Sciatic nerve (tissue), 2 donors: Measurements from ENCODE around the gene CFDP1. TPM values are rescaled to one million over a fixed set of nuclear protein-coding genes. Genes with fewer than 3 reads are reported as not detected.
"Not testable (repeated sequence)": the region's sequence is repeated elsewhere in the genome, so short reads cannot be mapped to it uniquely, and the experiment has no call there.

ENCODE experiments used
- ATAC-seq: fragments of 200-7000 bp; cut with Tn5 transposase; one replicate; pipeline ENCODE4 v1.9.1; 2020; ENCODE audit warnings: mild to moderate bottlenecking, moderate library complexity
- DNase-seq: peaks from one replicate; pipeline ENCODE4 v3.0.0-alpha.2; 2020; ENCODE audit warnings: low spot score
- intact Hi-C: fragments of 100-400 bp; cut with DNase I; formaldehyde crosslinking; loops from one replicate; pipeline ENCODE4 v1.14.2; 2022
- total RNA-seq: library from RNA; stranded (reverse); fragmentation: NEBNext Ultra II Directional; extraction: Animal tissue kit (Norgen Biotek cat#: 25700); gene quantifications from one replicate; pipeline ENCODE4 v1.2.1, GENCODE V29; 2021
- donor health status: DM: no; HTN: no; CAD: no.
- donor health status: DM: no; HTN: no; CAD: no.

The CFDP1 gene
- total RNA-seq, 1 donor from 2014 or later, result 73.7 TPM

- DNase-seq, result no peak
- intact Hi-C loops, result no loop called here
- no peak for ATAC-seq
These were observed 28.3 kb upstream of the CFDP1 start for GRCh38 chr16:75461575-75461974.

GRCh38 chr16:75460446-75460845, 27.1 kb upstream of the CFDP1 start:
- intact Hi-C loops, result no loop called here
- DNase-seq (no peak), ATAC-seq (no peak)

- intact Hi-C loops, result no loop called here
- DNase-seq, result no peak
- ATAC-seq, result no peak
These were observed 26.4 kb upstream of the CFDP1 start for GRCh38 chr16:75459691-75460090.

- ATAC-seq, result no peak
- no peak for DNase-seq
- intact Hi-C loops, result no loop called here
These were observed 25.1 kb upstream of the CFDP1 start for GRCh38 chr16:75458439-75458838.

GRCh38 chr16:75458029-75458428, 24.7 kb upstream of the CFDP1 start:
- ATAC-seq, result no peak
- no peak for DNase-seq
- intact Hi-C loops, result no loop called here

- intact Hi-C loops, result no loop called here
- no peak for DNase-seq
- ATAC-seq, result no peak
These were observed 24.2 kb upstream of the CFDP1 start for GRCh38 chr16:75457485-75458021.

GRCh38 chr16:75456971-75457370, 23.7 kb upstream of the CFDP1 start:
- intact Hi-C loops, result no loop called here
- ATAC-seq (no peak), DNase-seq (no peak)

GRCh38 chr16:75456486-75456885, 23.2 kb upstream of the CFDP1 start:
- ATAC-seq, intact Hi-C loops, DNase-seq: not testable (repeated sequence)

- ATAC-seq, result no peak
These were observed 22.4 kb upstream of the CFDP1 start for GRCh38 chr16:75455677-75456076.

GRCh38 chr16:75452464-75453190, 19.3 kb upstream of the CFDP1 start:
- intact Hi-C loops, result no loop called here
- DNase-seq (no peak), ATAC-seq (no peak)

More at GRCh38 chr16:75455677-75456076, 22.4 kb upstream of the CFDP1 start:
- DNase-seq, result no peak
- intact Hi-C loops, result no loop called here

GRCh38 chr16:75446416-75446815, 13.1 kb upstream of the CFDP1 start:
- DNase-seq (no peak), ATAC-seq (no peak)
- intact Hi-C loops, result no loop called here

- no peak for ATAC-seq
- intact Hi-C loops, result no loop called here
- no peak for DNase-seq
These were observed 12.0 kb upstream of the CFDP1 start for GRCh38 chr16:75445298-75445697.

- ATAC-seq (no peak), DNase-seq (no peak)
- intact Hi-C loops, result no loop called here
These were observed 10.0 kb upstream of the CFDP1 start for GRCh38 chr16:75443298-75443697.

GRCh38 chr16:75433732-75434413, 570 bp upstream of the CFDP1 start:
- intact Hi-C loops, result no loop called here
- ATAC-seq (peak; percentile 84), DNase-seq (peak; percentile 74)

- intact Hi-C loops, result no loop called here
- no peak for ATAC-seq
These were observed 3.5 kb downstream of the CFDP1 start for GRCh38 chr16:75429621-75430403.

GRCh38 chr16:75426524-75426923, 6.8 kb downstream of the CFDP1 start:
- intact Hi-C loops, ATAC-seq, DNase-seq: not testable (repeated sequence)

More at GRCh38 chr16:75429621-75430403, 3.5 kb downstream of the CFDP1 start:
- DNase-seq, result no peak

- ATAC-seq, DNase-seq, intact Hi-C loops: not testable (repeated sequence)
These were observed 9.1 kb downstream of the CFDP1 start for GRCh38 chr16:75424105-75424762.

GRCh38 chr16:75423723-75424104, 9.6 kb downstream of the CFDP1 start:
- ATAC-seq, result no peak
- no peak for DNase-seq
- intact Hi-C loops, result no loop called here

- ATAC-seq (no peak), DNase-seq (no peak)
- intact Hi-C loops, result no loop called here
These were observed 11.5 kb downstream of the CFDP1 start for GRCh38 chr16:75421820-75422126.
